ENCODE data around the gene JMJD1C.

The JMJD1C gene

GRCh38 chr10:63477927-63478326 lies 12.2 kb upstream of the JMJD1C start:
- no peak for DNase-seq

GRCh38 chr10:63474488-63474887 lies 8.7 kb upstream of the JMJD1C start:
- DNase-seq = no peak

DNA sequence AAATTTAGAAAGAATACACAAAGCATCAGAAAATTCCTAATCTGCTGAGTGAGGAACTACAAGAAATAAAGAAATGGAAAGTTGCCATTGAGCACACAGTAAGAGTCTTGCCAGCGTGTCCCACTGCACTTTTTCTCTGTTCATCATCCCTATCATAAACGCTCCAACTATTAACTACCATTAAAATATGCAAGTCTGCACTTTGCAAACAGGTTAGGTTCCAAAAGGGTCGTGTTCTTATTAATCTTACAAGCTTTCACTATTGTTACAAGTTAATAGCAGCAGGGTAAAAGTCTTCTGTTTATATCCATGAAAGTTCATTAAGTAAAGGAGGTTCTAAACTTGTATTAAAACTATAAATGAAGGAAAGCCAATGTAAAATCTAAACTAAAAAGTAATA lies 5.2 kb upstream of the JMJD1C start:
- no peak for DNase-seq

GRCh38 chr10:63468947-63469346 lies 3.2 kb upstream of the JMJD1C start:
- DNase-seq = no peak

GRCh38 chr10:63467841-63468240 lies 2.1 kb upstream of the JMJD1C start:
- DNase-seq = no peak

DNA sequence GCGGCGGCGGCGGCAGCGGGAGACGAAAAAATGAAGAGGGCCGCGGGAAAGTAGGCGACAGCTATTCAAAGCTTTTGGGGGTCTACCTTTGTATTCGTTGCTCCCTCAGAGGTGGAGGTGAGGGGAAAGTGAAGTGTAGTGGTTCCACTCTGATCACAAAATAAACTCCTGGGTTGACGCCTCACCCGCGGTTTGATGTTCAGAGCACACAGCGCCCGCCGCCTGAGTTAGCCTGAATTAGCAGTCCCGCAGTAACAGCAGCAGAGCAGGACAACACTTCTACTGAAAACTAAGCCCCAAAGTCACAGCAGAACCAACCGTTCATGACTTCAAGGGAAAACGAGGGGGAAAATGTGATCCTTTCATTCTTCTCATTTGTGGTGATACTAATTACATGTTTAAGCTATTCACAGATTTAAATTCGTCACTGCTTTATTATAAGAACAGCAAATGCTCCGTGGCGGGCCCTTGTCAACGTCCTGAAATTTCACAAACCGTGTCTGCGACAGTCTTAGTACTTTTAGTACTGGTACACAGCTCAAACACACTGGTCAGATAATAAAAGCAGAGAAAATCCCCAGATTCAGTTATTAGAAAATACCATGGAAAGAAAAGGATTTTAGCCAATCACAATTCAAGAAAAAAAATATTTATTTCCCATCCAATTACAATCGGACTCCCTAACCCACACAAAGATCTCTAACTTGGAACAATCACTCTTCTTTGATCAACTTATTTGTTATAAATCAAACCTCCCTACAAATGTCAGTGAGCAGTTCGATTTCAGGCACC lies 563 bp upstream of the JMJD1C start:
- peak; percentile 43 to 69 for DNase-seq

- DNase-seq = peak in 1 of 2 experiments; percentile 58
These were observed 1.1 kb downstream of the JMJD1C start for GRCh38 chr10:63464402-63465292.

DNA sequence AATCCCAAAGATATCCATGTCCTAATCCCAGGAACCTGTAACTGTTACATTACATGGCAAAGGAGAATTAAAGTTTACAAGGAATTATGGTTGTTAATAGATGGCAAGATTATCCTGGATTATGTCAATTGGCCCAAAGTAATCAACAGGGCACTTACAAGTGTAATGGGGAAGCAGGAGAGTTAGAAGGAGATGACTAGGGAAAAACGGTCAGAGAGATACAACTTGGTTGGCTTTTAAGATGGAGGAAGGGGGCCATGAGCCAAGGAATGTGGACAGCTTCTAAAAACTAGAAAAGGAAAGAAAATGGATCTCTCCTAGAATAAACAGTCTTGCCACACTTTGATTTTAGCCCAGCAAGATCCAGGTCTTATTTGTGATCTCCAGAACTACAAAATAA lies 3.3 kb downstream of the JMJD1C start:
- DNase-seq = no peak

DNA sequence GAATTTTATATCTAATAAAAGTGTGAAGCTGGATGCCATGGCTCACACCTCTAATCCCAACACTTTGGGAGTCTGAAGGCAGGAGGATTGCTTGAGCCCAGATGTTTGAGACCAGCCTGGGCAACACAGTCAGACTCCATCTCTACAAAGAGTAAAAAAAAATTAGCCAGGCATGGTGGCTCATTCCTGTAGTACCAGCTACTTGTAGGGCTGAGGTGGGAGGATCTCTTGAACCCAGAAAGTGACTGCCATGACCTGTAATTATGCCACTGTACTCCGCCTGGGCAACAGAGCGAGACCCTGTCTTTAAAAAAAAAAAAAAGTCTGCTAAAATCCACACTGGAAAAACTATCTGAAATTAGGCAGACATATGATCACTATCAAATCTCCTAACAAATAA lies 7.6 kb downstream of the JMJD1C start:
- DNase-seq = no peak

GRCh38 chr10:63457594-63457993 lies 8.2 kb downstream of the JMJD1C start:
- no peak for DNase-seq

DNA sequence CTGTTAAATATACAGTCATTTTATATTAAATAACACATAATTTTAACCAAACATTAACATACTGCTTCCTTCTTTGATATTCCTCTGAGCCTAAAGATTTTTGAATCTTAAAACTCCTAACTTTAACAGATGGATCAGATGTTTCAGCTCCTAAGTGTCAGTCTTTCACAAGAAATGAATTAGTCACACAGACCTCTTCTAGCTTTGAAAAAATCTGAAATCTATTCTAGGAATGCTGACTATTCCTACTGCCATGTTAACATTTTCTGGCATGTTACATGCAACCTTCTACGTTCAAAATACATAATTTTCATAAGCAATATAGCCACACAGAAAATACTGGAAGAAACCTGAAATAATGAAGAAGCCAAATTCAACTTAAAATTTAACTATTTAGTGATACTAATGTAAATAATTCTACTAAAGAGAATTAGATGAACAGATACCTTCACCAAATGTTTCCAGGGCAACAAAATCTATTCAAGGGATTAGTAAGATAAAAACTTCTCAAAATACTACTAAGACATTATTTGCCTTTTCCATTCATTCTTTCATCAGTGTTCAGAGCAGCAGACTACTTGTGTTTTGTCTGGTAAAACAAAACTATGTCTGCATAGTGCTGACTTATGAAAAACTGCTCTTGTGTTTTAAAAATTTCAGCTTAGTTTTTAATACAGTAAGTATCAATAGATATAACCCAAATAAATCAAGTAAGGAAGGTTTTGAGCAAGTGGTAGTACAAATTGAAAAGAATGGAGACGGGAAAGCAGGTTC lies 9.2 kb downstream of the JMJD1C start:
- DNase-seq = no peak

DNA sequence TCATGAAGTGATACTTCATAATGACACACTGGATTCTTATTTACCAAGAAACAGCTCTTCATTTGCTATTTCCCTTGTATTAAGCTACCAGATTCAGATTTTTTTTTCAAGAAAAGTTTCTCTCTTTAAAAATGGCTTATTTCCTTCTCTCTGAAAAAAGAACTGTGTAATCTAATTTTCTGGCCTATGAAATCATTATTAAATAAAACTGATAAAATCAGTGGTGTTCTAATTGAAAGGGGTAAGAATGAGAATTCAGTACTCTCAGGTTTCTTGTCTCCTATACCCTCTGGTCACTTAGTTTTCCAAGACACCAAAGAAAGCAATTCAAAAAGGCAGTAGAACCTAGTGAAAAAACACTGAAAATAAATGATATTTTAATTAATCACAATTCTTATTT lies 10.3 kb downstream of the JMJD1C start:
- no peak for DNase-seq

DNA sequence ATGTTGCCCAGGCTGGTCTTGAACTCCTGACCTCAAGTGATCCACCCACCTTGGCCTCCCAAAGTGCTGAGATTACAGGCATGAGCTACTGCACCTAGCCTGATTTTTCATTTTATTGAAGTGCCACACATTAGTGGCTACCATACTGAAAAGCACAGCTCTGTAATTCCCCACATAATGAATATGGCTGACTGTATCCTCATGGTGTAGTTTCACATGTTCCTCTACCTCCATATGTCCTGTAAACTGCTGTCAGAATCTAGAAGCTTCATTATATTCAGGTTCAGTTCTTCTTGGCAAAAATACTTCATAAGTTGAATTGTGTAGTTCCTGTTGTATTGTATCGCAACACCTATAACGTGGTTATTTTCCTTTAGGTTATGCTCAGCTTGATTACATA lies 11.1 kb downstream of the JMJD1C start:
- DNase-seq = no peak

- DNase-seq = no peak
These were observed 13.3 kb downstream of the JMJD1C start for GRCh38 chr10:63452524-63452923.

DNA sequence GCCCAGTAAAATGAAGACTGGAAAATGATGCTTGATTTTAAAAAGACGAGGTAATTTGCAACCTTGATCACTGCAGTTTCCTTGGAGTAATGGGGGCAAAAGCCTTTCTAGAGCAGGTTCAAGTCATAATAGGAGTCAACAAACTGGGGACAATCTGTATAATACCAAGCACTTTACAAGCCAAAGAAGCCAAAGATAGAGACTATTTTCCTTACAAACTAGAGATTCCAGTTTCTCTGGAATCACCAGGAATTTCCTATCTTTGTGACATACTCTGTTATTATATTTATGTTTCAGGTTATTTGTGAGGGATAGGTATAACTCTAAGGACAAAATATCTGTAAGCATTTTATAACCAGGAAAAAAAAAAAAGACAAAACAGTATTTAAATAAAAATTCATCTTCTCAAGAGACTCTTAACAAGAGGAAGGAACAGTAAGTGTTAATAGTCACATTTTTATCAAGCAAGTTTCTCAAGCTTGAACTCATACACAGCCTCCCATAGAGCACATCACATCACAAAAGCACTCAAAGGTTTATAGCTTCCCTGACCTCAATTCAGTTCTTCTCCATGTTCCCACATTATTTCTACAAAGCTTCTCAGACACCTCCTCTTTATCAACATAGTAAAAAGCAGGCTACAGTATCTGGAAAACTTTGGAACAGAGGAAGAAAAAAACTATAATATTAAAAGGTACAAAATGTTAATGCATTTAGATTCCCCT lies 18.9 kb downstream of the JMJD1C start:
- no peak for DNase-seq

DNA sequence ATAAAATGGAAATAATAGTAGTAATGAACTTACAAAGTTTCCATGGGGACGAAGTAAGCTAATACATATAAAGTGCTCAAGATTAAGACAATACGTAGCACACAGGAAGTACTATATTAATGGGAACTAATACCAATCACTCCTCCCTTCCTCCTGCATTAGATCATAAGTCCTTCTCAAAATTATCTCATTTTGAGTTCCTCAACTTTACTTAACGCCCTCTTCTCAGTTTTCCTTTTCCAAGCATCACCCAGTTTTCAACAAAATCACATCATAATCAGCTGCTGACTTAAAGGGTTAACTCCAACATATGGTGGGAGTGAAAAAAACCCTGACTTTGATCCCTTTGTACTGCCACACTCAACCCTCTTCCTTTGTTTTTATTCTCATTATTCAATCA lies 24.4 kb downstream of the JMJD1C start:
- no peak for DNase-seq

DNA sequence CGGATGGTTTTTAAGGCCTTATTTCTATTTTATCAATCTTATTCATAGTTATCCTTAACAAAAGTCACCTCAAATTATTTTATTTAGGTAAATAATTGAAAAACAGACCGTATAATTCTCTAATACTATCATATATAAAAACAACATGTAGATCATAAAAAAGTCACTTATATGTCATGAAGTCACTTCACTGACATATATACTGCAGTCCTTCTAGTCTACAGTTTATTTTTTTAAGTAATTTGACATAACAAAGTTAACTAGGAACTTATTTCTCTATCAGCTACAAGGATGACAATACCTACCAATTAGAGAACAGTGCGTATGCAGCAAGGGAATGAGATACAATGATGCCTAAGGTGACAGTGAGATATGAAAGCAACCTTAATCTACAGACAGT lies 26.2 kb downstream of the JMJD1C start:
- DNase-seq = no peak

- DNase-seq = no peak
These were observed 27.0 kb downstream of the JMJD1C start for GRCh38 chr10:63438506-63439498.

DNA sequence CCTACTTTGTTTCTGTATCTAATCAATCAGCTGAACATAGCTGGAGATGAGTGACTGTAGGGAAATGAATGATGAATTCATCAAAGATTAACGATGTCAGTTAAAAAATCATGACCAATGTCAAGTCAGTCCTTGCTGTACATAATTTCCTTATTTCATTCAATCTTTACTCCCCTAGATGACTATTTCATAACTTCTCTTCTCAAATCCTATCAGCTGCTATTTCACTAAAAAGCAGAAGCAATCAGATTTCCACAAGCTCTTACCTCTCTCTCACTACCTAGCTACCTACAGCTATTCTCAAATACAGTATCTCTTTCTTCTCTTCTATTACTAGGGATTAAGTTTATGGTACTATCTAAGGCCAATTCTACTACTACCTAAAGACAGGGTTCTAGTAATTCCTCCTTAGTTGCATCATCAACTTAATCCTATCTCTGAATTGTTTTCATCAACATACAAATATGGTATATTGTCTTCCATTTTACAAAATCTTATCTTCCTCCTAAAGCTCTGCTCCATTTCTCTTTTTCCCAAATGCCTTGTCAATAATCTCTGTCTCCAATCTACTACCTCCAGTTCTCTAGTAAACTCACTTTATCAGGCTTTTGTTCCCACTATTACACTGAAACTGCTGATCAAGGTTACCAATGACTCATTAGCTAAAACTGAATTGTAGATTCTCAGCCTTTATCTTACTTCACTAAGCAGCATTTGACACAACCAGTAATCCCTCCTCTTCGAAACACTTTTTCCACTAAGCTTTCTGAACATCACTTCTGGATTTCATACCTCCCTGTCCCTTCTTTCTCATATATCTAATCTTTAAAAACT lies 28.4 kb downstream of the JMJD1C start:
- no peak for DNase-seq

DNA sequence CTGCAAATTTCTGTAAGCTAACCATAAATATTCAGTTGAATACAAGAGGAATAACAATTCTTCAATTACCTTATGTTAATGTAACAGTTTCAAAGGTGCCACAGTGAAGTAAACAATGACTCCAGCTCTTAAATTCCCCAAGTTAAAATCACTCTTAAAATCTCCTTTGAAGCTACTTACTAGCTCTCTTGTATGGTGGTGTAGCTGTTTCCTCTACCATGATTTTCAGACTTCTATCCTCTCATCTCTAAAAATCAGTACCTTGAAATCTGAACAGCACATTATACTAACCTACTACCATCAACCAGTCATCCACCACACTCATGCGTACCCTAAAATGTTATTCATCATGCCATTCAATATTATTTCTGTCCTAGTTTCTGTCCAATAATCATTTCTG lies 29.6 kb downstream of the JMJD1C start:
- no peak for DNase-seq
